CD4-positive, alpha-beta T cell (primary cell): ENCODE measurements around the gene VWA8. TPM values are rescaled to one million over a fixed set of nuclear protein-coding genes. Genes with fewer than 3 reads are reported as not detected.

ENCODE experiments used
- ATAC-seq: fragments of 200-7000 bp; cut with Tn5 transposase; one replicate; pipeline ENCODE4 v1.10.0; 2022; ENCODE audit warnings: mild to moderate bottlenecking; ENCODE audit not compliant: poor library complexity
- CTCF ChIA-PET: fragments of 350-600 bp; sonication (Branson Sonifier 250); formaldehyde crosslinking; loops from one replicate; lab custom pipeline; 2021; ENCODE audit warnings: antibody characterized with exemption, inconsistent platforms; lab: Charles Lee
- POLR2A ChIA-PET: fragments of 350-600 bp; sonication (Branson Sonifier 250); formaldehyde crosslinking; loops from one replicate; lab custom pipeline; 2021; ENCODE audit warnings: antibody characterized with exemption, inconsistent platforms; lab: Charles Lee
- DNase-seq, 14 experiments: peaks; one replicate each; pipeline ENCODE4 v3.0.0-alpha.2; 2013 to 2020; ENCODE audit warnings: mixed read lengths in 2 of 14
- H3K27ac ChIP-seq, 2 donors: one replicate each; pipeline versions ENCODE4 v1.5.1 to v1.7.0; 2013; ENCODE audit warnings: low read length in 2 of 2, low read depth in 1 of 2, mild to moderate bottlenecking in 1 of 2
- H3K27me3 ChIP-seq, 2 experiments: 1 replicate in 1 of 2; 2 replicates in 1 of 2; pipeline versions ENCODE4 v1.6.1 to v1.7.0; 2013; ENCODE audit warnings: low read length in 2 of 2, control low read depth in 1 of 2, mild to moderate bottlenecking in 1 of 2, moderate library complexity in 1 of 2; ENCODE audit not compliant: insufficient read depth in 2 of 2, control insufficient read depth in 1 of 2
- H3K36me3 ChIP-seq: one replicate; pipeline ENCODE4 v1.6.1; 2013; ENCODE audit warnings: low read length, control low read depth; ENCODE audit not compliant: insufficient read depth
- H3K4me1 ChIP-seq: one replicate; pipeline ENCODE4 v1.6.1; 2013; ENCODE audit warnings: low read length, control low read depth; ENCODE audit not compliant: insufficient read depth
- H3K4me3 ChIP-seq: one replicate; pipeline ENCODE4 v1.5.1; 2013; ENCODE audit warnings: mild to moderate bottlenecking, low read length, moderate library complexity
- H3K9me3 ChIP-seq, 2 experiments: 1 replicate in 1 of 2; 2 replicates in 1 of 2; pipeline versions ENCODE4 v1.6.1 to v1.7.0; 2013; ENCODE audit warnings: low read length in 2 of 2, mild to moderate bottlenecking in 2 of 2, control low read depth in 1 of 2, moderate library complexity in 1 of 2; ENCODE audit not compliant: control insufficient read depth in 1 of 2, insufficient read depth in 1 of 2
- H3K27ac Mint-ChIP-seq: one replicate; pipeline ENCODE4 v1.8.0; 2020; ENCODE audit warnings: mixed read lengths
- H3K27me3 Mint-ChIP-seq: one replicate; pipeline ENCODE4 v1.8.0; 2021; ENCODE audit warnings: mixed read lengths
- H3K36me3 Mint-ChIP-seq: one replicate; pipeline ENCODE4 v1.8.0; 2021; ENCODE audit warnings: low read depth, mixed read lengths
- H3K4me1 Mint-ChIP-seq: one replicate; pipeline ENCODE4 v1.8.0; 2021; ENCODE audit warnings: low read depth, mixed read lengths
- H3K4me3 Mint-ChIP-seq: one replicate; pipeline ENCODE4 v1.8.0; 2020; ENCODE audit warnings: mild to moderate bottlenecking, mixed read lengths
- H3K9me3 Mint-ChIP-seq: one replicate; pipeline ENCODE4 v1.8.0; 2020; ENCODE audit warnings: mixed read lengths
- CTCF ChIP-seq: fragments of 200-600 bp; IDR thresholded peaks from one replicate; pipeline ENCODE4 v1.8.0; 2022; ENCODE audit warnings: antibody characterized with exemption, mild to moderate bottlenecking
- intact Hi-C, 2 experiments: fragments of 100-400 bp; cut with DNase I in 1 of 2; cut with micrococcal nuclease in 1 of 2; formaldehyde crosslinking; loops; one replicate each; pipeline versions ENCODE4 v1.15.1 to v1.9.0; 2023 to 2025; cut with DNase I, micrococcal nuclease
- total RNA-seq, 174 experiments: library from RNA in 2 of 174; stranded (reverse) in 2 of 174; gene quantifications; one replicate each; pipeline ENCODE4 v1.2.3 and lab custom pipeline; 2021 to 2026

Gene VWA8
- total RNA-seq, 2 experiments from 2014 or later: 18.7 to 19.0 TPM

GRCh38 chr13:41700790-41701310, 260.1 kb downstream of the VWA8 start:
- Histone ChIP-seq H3K36me3 (peaks cover 13% of the 10 kb centered on the region), H3K27ac (no peak overlapping the region), H3K9me3 (no peaks in the 10 kb centered on the region), H3K4me3 (no peak overlapping the region), H3K27me3 (no peaks in the 10 kb centered on the region), H3K4me1 (no peaks in the 10 kb centered on the region)
- intact Hi-C loops: no loop called here
- Mint-ChIP-seq H3K36me3 (peaks cover 39% of the 10 kb centered on the region), H3K4me3 (no peak overlapping the region), H3K9me3 (no peaks in the 10 kb centered on the region), H3K4me1 (no peaks in the 10 kb centered on the region), H3K27me3 (no peaks in the 10 kb centered on the region), H3K27ac (no peak overlapping the region)
- ChIA-PET POLR2A (no interaction called here), CTCF (no interaction called here)
- DNase-seq: no peak
- TF ChIP-seq CTCF: no peak
- ATAC-seq: no peak

GRCh38 chr13:41699759-41700158, 261.1 kb downstream of the VWA8 start:
- intact Hi-C loops: no loop called here
- Mint-ChIP-seq H3K36me3 (peaks cover 42% of the 10 kb centered on the region), H3K27me3 (no peaks in the 10 kb centered on the region), H3K4me1 (no peaks in the 10 kb centered on the region), H3K4me3 (no peak overlapping the region), H3K9me3 (no peaks in the 10 kb centered on the region), H3K27ac (no peak overlapping the region)
- H3K27me3 ChIP-seq: no peaks in the 10 kb centered on the region
- no peak overlapping the region for H3K27ac ChIP-seq
- ATAC-seq (no peak), DNase-seq (no peak)
- H3K4me3 ChIP-seq: no peak overlapping the region
- POLR2A ChIA-PET: no interaction called here
- peaks cover 13% of the 10 kb centered on the region for H3K36me3 ChIP-seq
- CTCF ChIA-PET: no interaction called here
- H3K9me3 ChIP-seq: no peaks in the 10 kb centered on the region
- H3K4me1 ChIP-seq: no peaks in the 10 kb centered on the region
- TF ChIP-seq CTCF: no peak

GRCh38 chr13:41697578-41697977, 263.3 kb downstream of the VWA8 start:
- H3K4me3 ChIP-seq: no peak overlapping the region
- CTCF ChIA-PET: no interaction called here
- Mint-ChIP-seq H3K27me3 (no peaks in the 10 kb centered on the region), H3K4me1 (no peaks in the 10 kb centered on the region), H3K4me3 (no peak overlapping the region), H3K27ac (no peak overlapping the region), H3K36me3 (peaks cover 48% of the 10 kb centered on the region), H3K9me3 (no peaks in the 10 kb centered on the region)
- H3K4me1 ChIP-seq: no peaks in the 10 kb centered on the region
- POLR2A ChIA-PET: no interaction called here
- no peaks in the 10 kb centered on the region for H3K9me3 ChIP-seq
- no peak overlapping the region for H3K27ac ChIP-seq
- intact Hi-C loops: no loop called here
- TF ChIP-seq CTCF: no peak
- no peaks in the 10 kb centered on the region for H3K27me3 ChIP-seq
- H3K36me3 ChIP-seq: peaks cover 17% of the 10 kb centered on the region
- DNase-seq: no peak
- ATAC-seq: no peak
